Kidney epithelial cell (primary cell): ENCODE measurements around the gene CD27. TPM values are rescaled to one million over a fixed set of nuclear protein-coding genes. Genes with fewer than 3 reads are reported as not detected.
"Not testable (repeated sequence)": the region's sequence is repeated elsewhere in the genome, so short reads cannot be mapped to it uniquely, and the experiment has no call there.

Experiments
- DNase-seq: peaks from one replicate; pipeline ENCODE4 v3.0.0-alpha.2; 2010; ENCODE audit warnings: low read depth
- H3K27me3 ChIP-seq: 2 replicates; pipeline ENCODE4 v1.6.0; 2011; ENCODE audit warnings: low read length; ENCODE audit not compliant: control insufficient read depth, insufficient read depth
- H3K36me3 ChIP-seq: 2 replicates; pipeline ENCODE4 v1.5.1; 2011; ENCODE audit warnings: low read length; ENCODE audit not compliant: control insufficient read depth, insufficient read depth
- H3K4me3 ChIP-seq: 2 replicates; pipeline ENCODE4 v1.5.1; 2011; ENCODE audit warnings: low read depth, mild to moderate bottlenecking, control low read depth, low read length
- CTCF ChIP-seq: IDR thresholded peaks from 2 replicates; pipeline ENCODE4 v1.5.1; 2011; ENCODE audit warnings: mild to moderate bottlenecking, moderate library complexity, low read length, control low read depth, inconsistent platforms; ENCODE audit not compliant: insufficient read depth, poor library complexity, severe bottlenecking
- total RNA-seq: library from RNA; depleted of rRNA; stranded (reverse); fragments of >200 nt; gene quantifications from 2 replicates; pipeline ENCODE4 v1.2.3, GENCODE V29; 2015

The CD27 gene
- total RNA-seq, 1 donor from 2014 or later, result not detected

- Histone ChIP-seq H3K27me3 (no peaks in the 10 kb centered on the region), H3K4me3 (peak within 1 kb of the TSS; percentile 53), H3K36me3 (no peaks in the 10 kb centered on the region)
- TF ChIP-seq CTCF, result no peak
- DNase-seq, result peak; percentile 81
Observed at GRCh38 chr12:6470375-6471163, 25.8 kb downstream of the CD27 start, which contains the start of gene VAMP1. Gene VAMP1 (minus strand): TSS chr12:6470677. CDS start chr12:6470531, 146 bp downstream.

GRCh38 chr12:6471989-6472360 lies 27.2 kb downstream of the CD27 start:
- no peak overlapping the region for H3K4me3 ChIP-seq
- DNase-seq, result no peak
- no peak for TF ChIP-seq CTCF
- no peaks in the 10 kb centered on the region for H3K27me3 ChIP-seq
- H3K36me3 ChIP-seq, result no peaks in the 10 kb centered on the region

GRCh38 chr12:6472491-6472890 lies 27.7 kb downstream of the CD27 start:
- Histone ChIP-seq H3K36me3 (no peaks in the 10 kb centered on the region), H3K27me3 (no peaks in the 10 kb centered on the region), H3K4me3 (no peak overlapping the region)
- no peak for DNase-seq
- no peak for TF ChIP-seq CTCF

DNA sequence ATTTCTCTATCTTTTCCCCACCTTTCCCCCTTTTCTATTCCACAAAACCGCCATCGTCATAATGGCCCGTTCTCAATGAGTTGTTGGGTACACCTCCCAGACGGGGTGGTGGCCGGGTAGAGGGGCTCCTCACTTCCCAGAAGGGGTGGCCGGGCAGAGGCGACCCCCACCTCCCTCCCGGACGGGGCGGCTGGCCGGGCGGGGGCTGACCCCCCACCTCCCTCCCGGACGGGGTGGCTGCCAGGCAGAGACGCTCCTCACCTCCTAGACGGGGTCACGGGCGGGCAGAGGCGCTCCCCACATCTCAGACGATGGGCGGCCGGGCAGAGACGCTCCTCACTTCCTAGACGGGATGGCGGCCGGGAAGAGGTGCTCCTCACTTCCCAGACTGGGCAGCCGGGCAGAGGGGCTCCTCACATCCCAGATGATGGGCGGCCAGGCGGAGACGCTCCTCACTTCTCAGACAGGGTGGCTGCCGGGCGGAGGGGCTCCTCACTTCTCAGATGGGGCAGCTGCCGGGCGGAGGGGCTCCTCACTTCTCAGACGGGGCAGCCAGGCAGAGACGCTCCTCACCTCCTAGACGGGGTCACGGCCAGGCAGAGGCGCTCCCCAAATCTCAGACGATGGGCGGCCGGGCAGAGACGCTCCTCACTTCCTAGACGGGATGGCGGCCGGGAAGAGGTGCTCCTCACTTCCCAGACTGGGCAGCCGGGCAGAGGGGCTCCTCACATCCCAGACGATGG lies 30.6 kb downstream of the CD27 start:
- H3K4me3 ChIP-seq, H3K36me3 ChIP-seq, DNase-seq, H3K27me3 ChIP-seq: not testable (repeated sequence)

DNA sequence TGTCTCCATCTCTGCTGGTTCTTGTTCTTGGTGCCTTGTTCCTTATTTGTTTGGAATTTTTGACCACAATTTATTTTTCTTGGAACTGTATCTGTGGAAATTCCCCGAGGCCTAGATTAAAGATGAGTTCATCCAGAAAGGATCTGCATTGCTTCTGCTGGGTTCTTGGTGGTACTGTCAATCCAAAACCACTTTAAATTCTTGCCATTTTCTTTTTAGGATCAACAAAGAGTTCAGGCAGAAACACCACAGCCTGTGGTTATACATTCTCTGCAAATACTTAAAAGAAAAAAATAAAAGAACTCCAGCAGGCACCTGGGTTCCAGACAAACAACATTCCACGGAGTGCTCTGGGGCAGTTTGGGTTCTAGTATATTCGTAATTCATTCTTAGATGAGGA lies 31.7 kb downstream of the CD27 start:
- Histone ChIP-seq H3K36me3 (no peaks in the 10 kb centered on the region), H3K27me3 (no peaks in the 10 kb centered on the region), H3K4me3 (no peak overlapping the region)
- DNase-seq, result no peak
- TF ChIP-seq CTCF, result no peak

- H3K36me3 ChIP-seq, H3K4me3 ChIP-seq, DNase-seq: not testable (repeated sequence)
Observed at GRCh38 chr12:6477601-6478377, 33.0 kb downstream of the CD27 start.

More at GRCh38 chr12:6477601-6478377, 33.0 kb downstream of the CD27 start:
- not testable (repeated sequence) for H3K27me3 ChIP-seq
